ENCODE results near the gene CHST15.
"Not testable (repeated sequence)": the region's sequence is repeated elsewhere in the genome, so short reads cannot be mapped to it uniquely, and the experiment has no call there.

The CHST15 gene

GRCh38 chr10:124123156-124123555, 29.8 kb upstream of the CHST15 start:
- DNase-seq, result no peak

DNA sequence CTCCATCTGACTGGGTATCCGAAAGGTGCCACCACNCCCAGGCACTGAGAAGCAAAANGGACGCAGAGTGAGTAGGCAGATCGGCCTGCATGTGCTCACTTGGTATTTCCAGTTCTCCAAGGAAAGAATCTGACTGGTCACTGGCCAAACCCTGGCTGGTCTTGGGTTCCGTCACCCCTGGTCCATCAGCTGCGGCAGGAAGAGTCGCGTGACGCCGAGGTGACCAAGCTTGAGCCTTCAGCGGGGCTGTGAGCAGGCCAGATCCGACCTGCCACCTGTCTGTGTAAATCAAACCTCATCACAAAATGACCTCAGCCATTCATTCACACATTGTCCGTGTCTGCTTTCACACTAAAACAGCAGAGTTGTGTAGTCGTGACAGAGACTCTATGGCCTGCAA, 28.8 kb upstream of the CHST15 start:
- DNase-seq, result no peak

DNA sequence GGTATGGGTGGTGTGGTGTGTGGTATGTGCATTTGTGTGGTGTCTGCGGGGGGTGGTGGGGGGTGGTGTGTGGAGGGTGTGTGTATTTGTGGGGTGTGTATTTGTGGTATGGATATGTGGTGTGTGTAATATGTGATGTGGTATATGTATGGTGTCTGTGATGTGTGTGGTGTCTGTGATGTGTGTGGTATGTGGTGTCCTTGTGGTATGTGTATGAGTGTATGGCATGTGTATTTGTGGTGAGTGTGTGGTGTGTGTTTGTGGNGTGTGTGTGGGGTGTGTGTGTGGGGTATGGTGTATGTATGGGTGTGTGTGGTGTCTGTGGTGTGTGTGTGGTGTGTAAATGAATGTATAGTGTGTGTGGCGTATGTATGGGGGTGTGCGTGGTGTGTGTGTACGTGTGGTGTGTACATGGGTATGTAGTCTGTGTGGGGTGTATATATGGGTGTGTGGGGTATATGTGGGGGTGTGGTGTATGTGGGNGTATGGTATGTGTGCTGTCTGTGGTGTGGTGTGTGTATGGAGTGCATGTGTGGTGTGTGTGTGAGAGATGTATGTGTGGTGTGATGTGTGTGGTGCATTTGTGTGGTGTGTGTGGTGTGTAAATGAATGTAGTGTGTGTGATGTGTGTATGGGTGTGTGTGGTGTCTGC, 27.1 kb upstream of the CHST15 start:
- DNase-seq, result no peak

DNA sequence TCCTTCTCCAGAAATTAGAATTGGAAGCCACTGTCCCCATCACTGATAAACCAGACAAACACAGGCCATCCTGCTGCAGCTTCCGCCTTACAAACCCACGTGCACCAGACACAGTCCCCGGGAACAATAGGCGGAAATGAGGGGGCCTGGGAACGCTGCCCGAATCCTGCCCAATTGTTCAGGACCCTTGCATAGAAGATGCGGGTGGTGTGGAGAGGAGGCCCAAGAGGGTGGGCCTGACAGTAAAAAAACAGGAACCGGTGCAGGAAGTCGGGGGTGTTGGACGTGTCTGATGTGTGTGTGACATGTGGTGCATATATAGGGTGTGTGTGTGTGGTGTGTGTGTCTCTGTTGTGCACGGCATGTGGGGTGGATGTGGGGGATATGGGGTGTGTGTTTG, 26.5 kb upstream of the CHST15 start:
- DNase-seq, result no peak

- no peak for DNase-seq
These were observed 25.8 kb upstream of the CHST15 start for GRCh38 chr10:124119216-124119615.

GRCh38 chr10:124117833-124118232, 24.4 kb upstream of the CHST15 start:
- DNase-seq, result no peak

GRCh38 chr10:124117511-124117785, 24.1 kb upstream of the CHST15 start:
- no peak for DNase-seq

GRCh38 chr10:124116771-124117510, 23.5 kb upstream of the CHST15 start:
- no peak for DNase-seq

DNA sequence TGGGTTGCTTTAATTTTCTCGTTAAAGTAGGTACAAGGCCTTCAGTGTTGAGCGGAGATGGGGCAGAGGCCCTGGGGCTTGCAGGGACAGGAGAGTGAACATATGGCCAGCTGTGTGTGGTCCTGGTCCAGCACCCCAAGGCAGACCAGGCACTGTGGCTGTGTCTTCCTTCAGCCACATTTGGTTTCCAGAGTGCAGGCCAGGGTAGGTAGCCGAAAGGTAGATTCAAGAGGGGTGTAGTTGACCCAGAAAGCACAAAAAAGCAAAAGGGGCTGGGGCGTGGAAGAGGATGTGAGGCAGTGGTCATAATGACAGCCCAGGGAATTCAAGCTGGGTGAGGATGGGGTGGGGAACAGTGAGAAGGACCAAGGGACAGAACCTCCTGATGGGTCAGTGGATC, 21.3 kb upstream of the CHST15 start:
- no peak for DNase-seq

- DNase-seq, result no peak
These were observed 19.6 kb upstream of the CHST15 start for GRCh38 chr10:124112891-124113580.

- DNase-seq, result no peak
These were observed 17.5 kb upstream of the CHST15 start for GRCh38 chr10:124110882-124111281.

- DNase-seq, result no peak
These were observed 15.9 kb upstream of the CHST15 start for GRCh38 chr10:124109261-124109660.

- DNase-seq, result no peak
These were observed 13.7 kb upstream of the CHST15 start for GRCh38 chr10:124107072-124107471.

GRCh38 chr10:124106241-124106879, 13.0 kb upstream of the CHST15 start:
- DNase-seq, result no peak

DNA sequence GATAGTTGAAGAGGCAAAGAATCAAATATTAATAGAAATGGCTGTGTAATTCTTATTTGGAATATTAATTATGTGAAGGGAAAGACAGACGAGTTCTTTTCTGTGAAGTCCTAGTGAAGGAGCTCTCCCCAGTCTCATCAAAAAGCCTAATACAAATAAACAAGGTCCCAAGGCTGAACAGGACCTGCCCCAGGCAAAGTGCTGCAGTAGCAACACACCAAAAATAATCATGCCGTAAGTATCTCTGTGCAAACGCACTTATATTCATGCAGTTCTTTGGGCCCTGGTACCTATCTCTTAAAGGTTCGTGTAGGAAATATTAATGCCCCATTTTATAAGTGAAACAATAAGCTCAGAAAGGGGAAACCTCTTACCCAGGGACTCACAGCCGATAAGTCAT, 12.2 kb upstream of the CHST15 start:
- DNase-seq, result no peak

- DNase-seq, result no peak
These were observed 11.6 kb upstream of the CHST15 start for GRCh38 chr10:124105045-124105444.

- DNase-seq, result no peak
These were observed 10.7 kb upstream of the CHST15 start for GRCh38 chr10:124104011-124104627.

- DNase-seq, result no peak
These were observed 8.0 kb upstream of the CHST15 start for GRCh38 chr10:124101351-124101750.

GRCh38 chr10:124100651-124101050, 7.3 kb upstream of the CHST15 start:
- not testable (repeated sequence) for DNase-seq

DNA sequence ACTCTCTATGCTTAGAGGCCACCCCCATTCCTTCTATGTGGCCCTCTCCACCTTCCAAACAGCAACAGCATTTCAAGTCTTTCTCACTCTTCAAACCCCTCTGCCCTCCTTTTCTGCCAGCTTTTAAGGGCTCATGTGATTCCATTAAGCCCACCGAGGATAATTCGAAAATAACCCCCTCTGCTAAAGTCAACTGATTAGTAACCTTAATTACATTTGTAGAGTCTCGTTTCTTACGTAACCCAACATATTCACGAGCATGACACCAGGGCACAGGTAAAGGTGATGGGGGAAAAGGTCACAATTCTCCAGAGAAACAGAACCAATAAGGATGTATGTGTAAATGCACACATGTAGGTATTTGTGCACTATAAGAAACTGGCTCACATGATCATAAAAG, 6.7 kb upstream of the CHST15 start:
- no peak for DNase-seq

- DNase-seq, result no peak
These were observed 6.2 kb upstream of the CHST15 start for GRCh38 chr10:124099604-124100003.

DNA sequence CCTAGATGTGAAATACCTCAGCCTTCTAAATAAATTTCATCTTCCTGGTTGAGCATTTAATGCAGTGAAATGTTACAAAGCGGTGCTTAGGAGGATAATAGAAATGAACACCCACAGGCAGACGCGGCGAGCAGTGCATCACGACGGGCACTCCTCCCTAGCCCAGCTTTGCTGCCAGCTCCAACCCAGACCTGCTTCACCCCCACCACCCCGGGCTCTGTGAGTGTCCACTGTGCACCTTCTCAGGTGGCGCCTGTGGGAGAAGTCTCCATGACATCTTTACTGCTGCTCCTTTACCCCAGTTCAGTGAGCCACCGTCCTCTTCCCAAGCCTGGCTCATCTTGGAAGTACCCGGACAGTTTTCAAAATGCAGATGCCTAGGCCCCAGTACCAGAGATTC, 5.2 kb upstream of the CHST15 start:
- DNase-seq, result no peak

DNA sequence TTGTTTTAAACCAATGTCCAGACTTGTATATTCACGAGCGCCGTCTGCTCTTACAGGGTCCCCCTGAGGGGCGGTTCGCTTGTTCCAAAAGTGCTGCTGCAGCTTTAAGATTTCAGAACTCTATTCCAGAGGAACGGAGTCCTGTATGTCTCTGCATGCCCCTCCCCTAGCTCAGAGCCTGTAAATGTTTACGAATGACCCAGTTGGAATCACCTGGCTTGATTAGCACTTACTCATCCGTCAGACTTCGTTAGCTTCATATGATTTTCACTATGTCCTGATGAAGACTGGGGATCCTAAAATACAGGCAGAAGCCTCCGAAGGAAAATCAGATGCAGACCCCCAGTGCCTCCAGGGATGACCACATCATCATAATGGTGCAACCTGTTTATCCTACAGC, 4.5 kb upstream of the CHST15 start:
- no peak for DNase-seq

- DNase-seq, result no peak
These were observed 3.1 kb upstream of the CHST15 start for GRCh38 chr10:124096494-124096893.
